Stimulated activated CD8-positive, alpha-beta memory T cell treated with anti-CD3 and anti-CD28 coated beads, Interleukin-4, amount 100 ng/mL, for 48 hours (primary cell): Measurements from ENCODE around the gene ALDH1A2.

Experiments
- DNase-seq: peaks from one replicate; pipeline ENCODE4 v3.0.0-alpha.2; 2020

Gene ALDH1A2

GRCh38 chr15:57993409-57994145, 71.9 kb downstream of the ALDH1A2 start:
- DNase-seq, result no peak

GRCh38 chr15:57992761-57993355, 72.7 kb downstream of the ALDH1A2 start:
- no peak for DNase-seq

DNA sequence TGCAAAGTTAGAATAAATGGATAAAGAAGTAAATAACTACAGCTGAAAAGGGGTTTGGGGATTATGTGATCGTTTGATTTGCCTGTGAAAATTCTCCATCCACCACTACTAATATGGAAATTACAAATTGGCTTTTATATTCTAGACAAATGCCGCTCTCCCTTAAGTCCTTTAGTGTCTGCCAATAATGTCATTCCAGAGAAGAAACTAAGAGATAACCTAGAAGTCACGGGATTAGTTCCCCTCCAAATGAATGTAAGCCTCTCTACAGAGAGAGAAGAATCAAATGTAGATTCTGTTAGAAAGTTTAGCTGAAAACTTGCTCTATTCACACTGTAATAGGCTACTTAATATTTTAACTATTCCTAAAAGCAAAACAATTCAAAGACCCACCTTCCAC, 92.0 kb downstream of the ALDH1A2 start:
- no peak for DNase-seq

- DNase-seq, result no peak
Measured at GRCh38 chr15:57972864-57973263, 92.6 kb downstream of the ALDH1A2 start.

- DNase-seq, result no peak
Measured at GRCh38 chr15:57969996-57970395, 95.5 kb downstream of the ALDH1A2 start.

GRCh38 chr15:57969355-57969754, 96.2 kb downstream of the ALDH1A2 start:
- no peak for DNase-seq

GRCh38 chr15:57962887-57963286, 102.6 kb downstream of the ALDH1A2 start:
- no peak for DNase-seq

- DNase-seq, result no peak
Measured at GRCh38 chr15:57961919-57962318, 103.6 kb downstream of the ALDH1A2 start.

- no peak for DNase-seq
Measured at GRCh38 chr15:57957113-57957512, 108.4 kb downstream of the ALDH1A2 start.

GRCh38 chr15:57953874-57954273, 111.6 kb downstream of the ALDH1A2 start:
- no peak for DNase-seq

GRCh38 chr15:57951328-57951932, 114.1 kb downstream of the ALDH1A2 start:
- no peak for DNase-seq

DNA sequence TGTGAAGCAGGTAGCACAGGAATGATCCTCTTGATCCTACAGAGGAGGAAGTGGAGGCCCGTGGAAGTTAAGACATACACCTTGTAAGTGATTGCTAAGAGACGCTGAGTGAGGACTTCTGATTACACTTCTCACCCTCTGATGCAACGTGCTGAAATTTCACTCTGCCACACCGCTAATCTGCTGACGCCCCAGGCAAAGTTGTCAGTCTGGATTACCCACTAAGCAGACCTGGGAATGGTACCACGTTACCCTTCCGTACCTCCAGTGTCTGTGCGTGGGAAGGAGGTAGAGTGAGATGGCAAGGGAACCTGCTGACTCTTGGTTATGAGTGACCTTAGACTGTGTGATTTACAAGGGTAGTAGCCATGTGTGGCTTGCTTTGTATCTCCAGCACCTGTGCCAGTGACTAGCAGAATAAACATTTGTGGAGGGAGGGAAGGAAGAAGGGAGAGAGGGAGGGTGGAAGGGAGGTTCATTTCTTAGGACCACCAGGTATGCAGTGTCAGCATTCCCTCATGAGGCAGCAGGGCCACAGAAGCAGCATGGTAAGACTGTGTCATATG, 115.0 kb downstream of the ALDH1A2 start:
- no peak for DNase-seq

GRCh38 chr15:57949374-57949943, 116.1 kb downstream of the ALDH1A2 start:
- DNase-seq, result no peak

- DNase-seq, result no peak
Measured at GRCh38 chr15:57948351-57949289, 116.9 kb downstream of the ALDH1A2 start.

- DNase-seq, result no peak
Measured at GRCh38 chr15:57947781-57948180, 117.7 kb downstream of the ALDH1A2 start.

DNA sequence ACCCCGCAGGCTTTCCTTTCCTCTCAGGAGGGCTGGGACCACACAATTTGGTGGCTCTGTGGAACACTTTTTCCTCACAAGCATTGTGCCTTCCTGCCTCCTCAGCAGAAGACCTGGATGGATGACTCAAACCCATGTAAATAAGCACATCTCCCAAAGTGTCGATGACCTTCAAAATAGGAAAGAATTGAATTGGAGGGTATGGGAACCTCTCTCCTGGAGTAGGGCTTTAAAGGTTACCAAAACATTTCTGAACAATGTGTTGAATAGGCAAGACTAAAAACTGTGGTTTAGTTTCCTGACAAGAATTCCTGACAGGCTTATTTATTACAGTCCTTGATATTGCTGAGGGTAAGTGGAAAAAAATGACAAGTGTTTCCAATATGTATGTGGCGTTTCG, 118.2 kb downstream of the ALDH1A2 start:
- no peak for DNase-seq

GRCh38 chr15:57946491-57947048, 118.9 kb downstream of the ALDH1A2 start:
- DNase-seq, result no peak

- DNase-seq, result no peak
Measured at GRCh38 chr15:57945616-57946015, 119.9 kb downstream of the ALDH1A2 start.

- DNase-seq, result no peak
Measured at GRCh38 chr15:57943754-57944420, 121.6 kb downstream of the ALDH1A2 start.

DNA sequence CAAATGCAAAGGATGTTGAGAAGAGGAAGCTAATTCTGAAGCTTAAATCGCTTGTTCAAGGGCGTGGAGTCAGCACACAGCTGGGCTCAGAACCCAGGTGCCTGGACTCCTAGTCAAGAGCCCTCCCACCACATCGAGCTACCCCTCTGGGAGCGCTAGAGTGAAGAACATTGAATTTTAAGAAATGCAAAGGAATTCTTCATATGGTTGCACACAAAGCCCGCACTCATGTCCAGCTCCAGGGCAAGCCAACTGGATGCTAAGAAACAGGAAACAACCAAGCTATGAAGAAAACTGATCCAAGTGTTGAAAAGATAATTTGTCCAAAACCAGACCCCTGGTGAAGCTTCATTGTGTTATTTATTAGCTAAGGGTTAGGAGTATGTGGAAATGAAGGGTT, 122.3 kb downstream of the ALDH1A2 start:
- no peak for DNase-seq

DNA sequence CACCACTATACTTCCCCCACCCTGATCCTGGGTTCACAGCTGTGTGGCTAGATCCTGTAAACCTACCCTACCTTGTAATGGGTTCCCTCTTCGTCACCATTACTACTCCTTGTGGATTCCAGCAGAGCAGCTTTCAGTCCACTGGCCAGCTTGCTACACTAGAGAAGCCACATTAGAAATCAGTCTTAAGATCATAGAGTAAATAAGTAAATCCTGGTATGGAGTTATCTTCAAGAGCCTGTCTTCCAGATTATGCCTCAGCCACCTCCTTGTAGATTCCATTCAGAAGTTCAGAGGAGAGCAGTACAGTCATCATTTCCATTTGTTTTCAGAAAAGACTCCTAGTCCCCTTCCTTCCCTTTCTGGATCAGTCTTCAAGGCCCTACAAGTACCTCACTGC, 123.7 kb downstream of the ALDH1A2 start:
- no peak for DNase-seq

DNA sequence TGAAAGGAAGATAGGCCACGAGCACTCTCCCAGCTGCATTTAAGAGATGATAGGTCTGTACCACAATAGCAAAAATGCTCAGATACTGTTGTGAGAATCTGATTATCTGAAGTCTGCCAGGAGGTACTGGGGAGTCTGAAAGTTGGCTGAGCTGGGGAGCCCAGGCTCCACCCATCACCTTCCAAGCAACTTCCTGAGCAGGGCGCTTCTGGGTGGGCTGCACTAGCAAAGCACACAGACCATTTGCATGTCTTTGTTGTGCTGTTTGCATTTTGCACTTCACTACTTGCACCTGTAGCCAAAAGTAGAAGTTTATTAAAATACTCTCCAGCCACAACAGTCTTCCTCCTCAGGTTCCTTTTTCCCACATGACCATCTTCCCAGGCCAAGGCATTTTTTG, 133.2 kb downstream of the ALDH1A2 start:
- DNase-seq, result no peak
